Muscle layer of duodenum (tissue), 2 donors: Measurements from ENCODE around the gene SURF4.
A peak's percentile ranks its signal among the peaks of the same experiment; 100 is the strongest.

ENCODE experiments used
- H3K27ac ChIP-seq: one replicate; pipeline ENCODE4 v1.7.0; 2013; ENCODE audit warnings: mild to moderate bottlenecking, low read length
- H3K27me3 ChIP-seq: one replicate; pipeline ENCODE4 v1.7.0; 2013; ENCODE audit warnings: low read depth, mild to moderate bottlenecking, control low read depth, low read length
- H3K36me3 ChIP-seq, 2 donors: one replicate each; pipeline ENCODE4 v1.7.0; 2013; ENCODE audit warnings: low read length in 2 of 2, control low read depth in 1 of 2, mild to moderate bottlenecking in 1 of 2; ENCODE audit not compliant: insufficient read depth in 2 of 2, control insufficient read depth in 1 of 2
- H3K4me1 ChIP-seq, 2 donors: one replicate each; pipeline ENCODE4 v1.7.0; 2013; ENCODE audit warnings: low read length in 2 of 2, mild to moderate bottlenecking in 2 of 2, control low read depth in 1 of 2, moderate library complexity in 1 of 2; ENCODE audit not compliant: insufficient read depth in 2 of 2, control insufficient read depth in 1 of 2
- H3K4me3 ChIP-seq, 2 donors: one replicate each; pipeline ENCODE4 v1.7.0; 2013; ENCODE audit warnings: low read length in 2 of 2, low read depth in 1 of 2, mild to moderate bottlenecking in 1 of 2
- H3K9me3 ChIP-seq, 2 donors: one replicate each; pipeline ENCODE4 v1.7.0; 2013; ENCODE audit warnings: low read length in 2 of 2, control low read depth in 1 of 2, mild to moderate bottlenecking in 1 of 2; ENCODE audit not compliant: control insufficient read depth in 1 of 2
- donor health status: healthy.

The SURF4 gene

DNA sequence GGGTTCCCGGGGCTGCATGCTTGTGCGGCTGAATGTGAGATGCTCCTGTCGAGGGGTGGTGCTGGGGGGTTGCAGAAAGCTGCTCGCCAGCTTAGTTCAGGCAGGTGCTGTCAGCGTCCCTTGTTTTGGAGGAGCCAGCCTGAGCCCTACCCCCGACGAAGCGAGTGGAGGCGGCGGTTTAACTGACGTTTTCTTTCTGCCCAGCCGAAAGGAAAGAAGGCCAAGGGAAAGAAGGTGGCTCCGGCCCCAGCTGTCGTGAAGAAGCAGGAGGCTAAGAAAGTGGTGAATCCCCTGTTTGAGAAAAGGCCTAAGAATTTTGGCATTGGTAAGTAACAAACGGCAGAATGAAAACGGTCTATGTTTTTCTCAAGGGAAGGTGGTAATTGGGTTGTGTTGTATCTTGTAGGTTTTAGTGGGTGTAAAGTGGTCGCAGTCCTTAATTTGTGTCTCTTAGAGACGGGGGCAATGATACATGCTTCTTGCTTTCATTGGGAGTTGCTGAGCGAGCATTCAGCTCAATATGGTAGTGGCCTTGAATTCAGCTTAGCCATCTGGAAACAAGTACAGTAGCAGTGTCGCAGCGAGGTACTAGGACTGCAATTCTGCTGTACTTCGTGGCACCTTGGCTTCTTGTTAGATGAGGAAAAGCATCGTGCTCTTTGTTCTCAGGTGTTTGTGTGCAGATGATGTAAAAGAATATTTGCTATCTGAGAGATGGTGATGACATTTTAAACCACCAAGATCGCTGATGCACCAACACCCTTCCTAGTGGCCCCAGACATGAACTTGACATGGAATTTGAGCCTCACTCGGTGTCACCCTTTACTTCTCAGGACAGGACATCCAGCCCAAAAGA, 26.9 kb downstream of the SURF4 start:
- Histone ChIP-seq H3K9me3 (no peaks in the 10 kb centered on the region), H3K27ac (peak overlapping the region; percentile 43), H3K4me1 (peaks cover 13 to 26% of the 10 kb centered on the region in 2 donors), H3K36me3 (peaks cover 51 to 63% of the 10 kb centered on the region in 2 donors), H3K27me3 (no peaks in the 10 kb centered on the region), H3K4me3 (peak overlapping the region; percentile 87 to 89)

GRCh38 chr9:133347985-133348717, 27.7 kb downstream of the SURF4 start, which contains the start of the genes MED22 and RPL7A:
TSS of gene MED22 (minus strand) at chr9:133348131. CDS start at chr9:133346662, 1,469 bp downstream.
TSS of gene RPL7A (plus strand) at chr9:133348218. CDS start at chr9:133348244, 26 bp downstream.
- H3K4me1 ChIP-seq, result peaks cover 13 to 26% of the 10 kb centered on the region in 2 donors
- H3K27ac ChIP-seq, result peak within 1 kb of the TSS; percentile 43
- no peaks in the 10 kb centered on the region for H3K9me3 ChIP-seq
- peaks cover 57 to 64% of the 10 kb centered on the region in 2 donors for H3K36me3 ChIP-seq
- no peaks in the 10 kb centered on the region for H3K27me3 ChIP-seq
- H3K4me3 ChIP-seq, result peak within 1 kb of the TSS; percentile 87 to 89

DNA sequence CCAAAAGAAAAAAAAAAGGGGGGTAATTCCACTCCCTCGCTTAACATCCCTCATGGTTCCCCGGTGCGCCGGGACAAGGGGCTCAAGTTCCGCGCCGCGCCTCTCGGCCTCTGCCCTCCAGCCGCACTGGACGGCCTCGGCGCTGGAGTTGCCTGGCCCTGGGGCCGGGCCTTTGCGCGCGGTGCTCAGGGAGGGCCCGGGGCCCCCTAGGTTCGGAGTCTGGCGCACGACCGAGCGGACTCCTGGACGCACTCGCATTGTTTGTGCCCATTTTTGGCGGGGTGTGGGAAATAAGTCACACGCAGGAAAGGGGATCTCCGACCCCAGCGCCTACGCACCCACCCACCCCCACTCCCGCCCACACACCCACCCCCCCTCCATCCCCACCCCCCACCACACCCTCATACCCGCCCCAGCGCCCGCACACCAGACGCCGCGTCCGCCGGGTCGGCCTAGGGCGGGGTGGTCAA, 28.3 kb downstream of the SURF4 start:
- H3K4me3 ChIP-seq, result peak overlapping the region; percentile 87 to 89
- H3K9me3 ChIP-seq, result no peaks in the 10 kb centered on the region
- peaks cover 13 to 26% of the 10 kb centered on the region in 2 donors for H3K4me1 ChIP-seq
- H3K36me3 ChIP-seq, result peaks cover 57 to 64% of the 10 kb centered on the region in 2 donors
- H3K27me3 ChIP-seq, result no peaks in the 10 kb centered on the region
- peak overlapping the region; percentile 39 for H3K27ac ChIP-seq

GRCh38 chr9:133346021-133346785, 29.7 kb downstream of the SURF4 start:
- Histone ChIP-seq H3K36me3 (peaks cover 47 to 64% of the 10 kb centered on the region in 2 donors), H3K9me3 (no peaks in the 10 kb centered on the region), H3K27me3 (no peaks in the 10 kb centered on the region), H3K4me3 (peak overlapping the region; percentile 56 to 87), H3K27ac (no peak overlapping the region), H3K4me1 (peaks cover 13 to 26% of the 10 kb centered on the region in 2 donors)

- no peak overlapping the region for H3K4me3 ChIP-seq
- no peaks in the 10 kb centered on the region for H3K9me3 ChIP-seq
- no peaks in the 10 kb centered on the region for H3K27me3 ChIP-seq
- H3K27ac ChIP-seq, result no peak overlapping the region
- H3K4me1 ChIP-seq, result peaks cover 13 to 26% of the 10 kb centered on the region in 2 donors
- H3K36me3 ChIP-seq, result peaks cover 47 to 64% of the 10 kb centered on the region in 2 donors
Measured at GRCh38 chr9:133345596-133345995, 30.3 kb downstream of the SURF4 start.

- Histone ChIP-seq H3K4me1 (peaks cover 13 to 26% of the 10 kb centered on the region in 2 donors), H3K4me3 (no peak overlapping the region), H3K36me3 (peaks cover 46 to 64% of the 10 kb centered on the region in 2 donors), H3K9me3 (no peaks in the 10 kb centered on the region), H3K27me3 (no peaks in the 10 kb centered on the region), H3K27ac (no peak overlapping the region)
Measured at GRCh38 chr9:133344979-133345378, 30.9 kb downstream of the SURF4 start.

GRCh38 chr9:133344071-133344470, 31.8 kb downstream of the SURF4 start:
- Histone ChIP-seq H3K4me1 (peaks cover 8 to 21% of the 10 kb centered on the region in 2 donors), H3K4me3 (no peak overlapping the region), H3K36me3 (peaks cover 40 to 60% of the 10 kb centered on the region in 2 donors), H3K9me3 (no peaks in the 10 kb centered on the region), H3K27ac (no peak overlapping the region), H3K27me3 (no peaks in the 10 kb centered on the region)

DNA sequence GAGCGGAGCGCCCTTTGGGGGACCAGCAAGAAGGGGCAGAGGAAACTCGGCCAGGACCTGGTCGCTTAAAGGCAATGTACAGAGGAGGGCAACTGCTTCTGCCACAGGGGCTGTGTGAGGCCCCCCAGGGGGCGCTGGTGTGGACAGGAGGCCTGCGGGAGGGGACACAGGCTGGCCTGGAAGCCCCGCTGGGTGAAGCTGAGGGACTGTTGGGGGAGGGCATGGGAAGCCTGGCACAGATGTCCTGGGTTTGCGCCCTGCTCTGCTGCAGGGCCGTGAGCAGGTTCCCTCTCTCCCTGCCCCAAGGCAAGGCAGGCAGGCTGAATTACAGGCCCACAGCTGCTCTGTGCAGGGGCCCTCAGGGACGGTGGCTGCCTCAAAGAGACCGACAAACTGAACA, 33.3 kb downstream of the SURF4 start:
- peaks cover 40 to 60% of the 10 kb centered on the region in 2 donors for H3K36me3 ChIP-seq
- no peak overlapping the region for H3K27ac ChIP-seq
- H3K27me3 ChIP-seq, result no peaks in the 10 kb centered on the region
- peaks cover 5 to 16% of the 10 kb centered on the region in 2 donors for H3K4me1 ChIP-seq
- H3K9me3 ChIP-seq, result no peaks in the 10 kb centered on the region
- no peak overlapping the region for H3K4me3 ChIP-seq

DNA sequence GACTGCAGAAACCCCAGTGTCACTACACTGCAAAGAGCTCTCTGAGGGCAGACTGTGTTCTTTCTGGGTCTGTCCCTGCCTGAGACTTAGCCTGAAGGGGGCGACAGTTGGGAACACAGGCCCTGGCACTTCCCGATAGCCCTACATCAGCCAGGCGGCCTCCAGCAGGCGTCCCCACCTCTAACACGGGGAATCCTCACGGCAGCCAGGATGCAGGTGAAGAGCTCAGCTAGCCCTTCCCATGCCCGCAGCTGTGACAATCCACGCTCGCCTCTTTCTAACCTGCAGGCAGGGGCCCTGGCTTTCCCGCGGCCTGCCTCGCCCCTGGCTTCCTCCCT, 33.8 kb downstream of the SURF4 start:
- Histone ChIP-seq H3K36me3 (peaks cover 40 to 60% of the 10 kb centered on the region in 2 donors), H3K4me1 (peaks cover 5 to 16% of the 10 kb centered on the region in 2 donors), H3K27ac (no peak overlapping the region), H3K27me3 (no peaks in the 10 kb centered on the region), H3K4me3 (no peak overlapping the region), H3K9me3 (no peaks in the 10 kb centered on the region)

DNA sequence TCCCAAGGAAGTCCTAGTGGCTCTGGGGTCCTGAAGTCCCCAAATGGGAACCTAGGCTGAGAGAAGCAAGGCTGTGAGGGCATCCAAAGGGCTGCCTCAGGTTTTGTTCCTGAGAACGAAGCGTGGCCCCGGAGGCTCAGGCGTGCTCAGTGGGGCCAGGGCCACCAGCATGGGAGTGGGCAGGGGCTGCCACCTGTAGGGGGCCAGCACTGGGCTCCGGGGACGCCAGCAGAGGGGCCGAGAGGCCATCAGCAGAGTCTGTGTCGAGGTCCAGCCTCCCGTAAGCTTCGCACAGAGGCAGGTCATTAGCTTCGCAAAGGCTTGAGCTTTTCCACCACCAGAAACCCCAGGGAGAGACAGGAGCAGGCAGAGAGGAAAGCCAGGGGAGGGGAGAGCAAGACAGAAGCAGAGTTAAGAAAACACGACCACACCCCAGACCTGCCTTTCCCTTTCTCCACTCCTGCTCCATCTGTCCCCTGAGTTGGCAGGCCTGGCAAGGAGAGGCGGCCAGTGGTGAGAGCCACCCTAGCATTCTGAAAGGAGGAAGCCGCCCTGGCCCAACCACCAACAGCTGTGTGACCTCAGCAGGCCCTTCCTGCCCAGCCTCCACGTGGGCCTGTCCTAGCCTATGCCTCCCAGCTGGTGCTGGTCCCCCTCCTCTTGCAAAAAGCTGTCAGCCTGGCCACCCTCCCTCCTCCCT, 34.3 kb downstream of the SURF4 start:
- H3K27me3 ChIP-seq, result no peaks in the 10 kb centered on the region
- H3K4me1 ChIP-seq, result peaks cover 1 to 12% of the 10 kb centered on the region in 2 donors
- H3K27ac ChIP-seq, result no peak overlapping the region
- no peak overlapping the region for H3K4me3 ChIP-seq
- H3K9me3 ChIP-seq, result no peaks in the 10 kb centered on the region
- H3K36me3 ChIP-seq, result peaks cover 40 to 60% of the 10 kb centered on the region in 2 donors
